Parathyroid adenoma (tissue), 2 donors: ENCODE results near the gene ARHGEF28.

Experiments used
- H2AFZ ChIP-seq: fragments of 300-600 bp; sonication (generic); one replicate; pipeline ENCODE4 v1.7.0; 2017; ENCODE audit warnings: antibody characterized with exemption, mild to moderate bottlenecking
- H3K27ac ChIP-seq: fragments of 300-600 bp; sonication (generic); one replicate; pipeline ENCODE4 v1.7.0; 2017
- H3K27me3 ChIP-seq: fragments of 300-600 bp; sonication (generic); one replicate; pipeline ENCODE4 v1.7.0; 2017; ENCODE audit warnings: low read length; ENCODE audit not compliant: control insufficient read depth, insufficient read depth
- H3K36me3 ChIP-seq: fragments of 300-600 bp; sonication (generic); one replicate; pipeline ENCODE4 v1.7.0; 2017; ENCODE audit warnings: low read length; ENCODE audit not compliant: control insufficient read depth, insufficient read depth
- H3K4me1 ChIP-seq: fragments of 300-600 bp; sonication (generic); one replicate; pipeline ENCODE4 v1.7.0; 2017; ENCODE audit warnings: control low read depth
- H3K4me2 ChIP-seq: fragments of 300-600 bp; sonication (generic); one replicate; pipeline ENCODE4 v1.7.0; 2017; ENCODE audit warnings: low read length
- H3K4me3 ChIP-seq: fragments of 300-600 bp; sonication (generic); one replicate; pipeline ENCODE4 v1.7.0; 2017; ENCODE audit warnings: low read depth, low read length
- H3K79me2 ChIP-seq: fragments of 300-600 bp; sonication (generic); one replicate; pipeline ENCODE4 v1.7.0; 2017; ENCODE audit warnings: control low read depth
- H3K9ac ChIP-seq: fragments of 300-600 bp; sonication (generic); one replicate; pipeline ENCODE4 v1.7.0; 2017; ENCODE audit warnings: mild to moderate bottlenecking
- H3K9me3 ChIP-seq: fragments of 300-600 bp; sonication (generic); one replicate; pipeline ENCODE4 v1.7.0; 2017; ENCODE audit warnings: low read length; ENCODE audit not compliant: control insufficient read depth
- CTCF ChIP-seq: fragments of 300-600 bp; sonication (generic); IDR thresholded peaks from one replicate; pipeline ENCODE4 v1.7.0; 2017; ENCODE audit warnings: antibody characterized with exemption, mild to moderate bottlenecking
- donor health status: primary hyperparathyroidism.

Gene ARHGEF28

GRCh38 chr5:73673161-73673591, 47.2 kb downstream of the ARHGEF28 start:
- H3K36me3 ChIP-seq, result no peaks in the 10 kb centered on the region
- H3K79me2 ChIP-seq, result no peaks in the 10 kb centered on the region
- no peaks in the 10 kb centered on the region for H3K9me3 ChIP-seq
- no peak overlapping the region for H3K27ac ChIP-seq
- no peak overlapping the region for H3K4me2 ChIP-seq
- H2AFZ ChIP-seq, result no peak overlapping the region
- no peaks in the 10 kb centered on the region for H3K4me1 ChIP-seq
- no peak for TF ChIP-seq CTCF
- H3K27me3 ChIP-seq, result no peaks in the 10 kb centered on the region
- H3K4me3 ChIP-seq, result no peak overlapping the region
- H3K9ac ChIP-seq, result no peak overlapping the region

GRCh38 chr5:73674669-73675004, 48.6 kb downstream of the ARHGEF28 start:
- Histone ChIP-seq H3K79me2 (no peaks in the 10 kb centered on the region), H3K4me2 (no peak overlapping the region), H2AFZ (no peak overlapping the region), H3K9ac (no peak overlapping the region), H3K4me1 (no peaks in the 10 kb centered on the region), H3K27me3 (no peaks in the 10 kb centered on the region), H3K9me3 (no peaks in the 10 kb centered on the region), H3K4me3 (no peak overlapping the region), H3K27ac (no peak overlapping the region), H3K36me3 (no peaks in the 10 kb centered on the region)
- no peak for TF ChIP-seq CTCF

GRCh38 chr5:73678322-73678740, 52.3 kb downstream of the ARHGEF28 start:
- H3K79me2 ChIP-seq, result no peaks in the 10 kb centered on the region
- TF ChIP-seq CTCF, result no peak
- no peaks in the 10 kb centered on the region for H3K36me3 ChIP-seq
- H3K27ac ChIP-seq, result no peak overlapping the region
- H3K9me3 ChIP-seq, result no peaks in the 10 kb centered on the region
- no peak overlapping the region for H3K9ac ChIP-seq
- no peaks in the 10 kb centered on the region for H3K4me1 ChIP-seq
- no peak overlapping the region for H3K4me2 ChIP-seq
- no peak overlapping the region for H3K4me3 ChIP-seq
- no peaks in the 10 kb centered on the region for H3K27me3 ChIP-seq
- no peak overlapping the region for H2AFZ ChIP-seq

GRCh38 chr5:73678807-73679206, 52.8 kb downstream of the ARHGEF28 start:
- Histone ChIP-seq H3K27me3 (no peaks in the 10 kb centered on the region), H2AFZ (no peak overlapping the region), H3K4me2 (no peak overlapping the region), H3K36me3 (no peaks in the 10 kb centered on the region), H3K9me3 (no peaks in the 10 kb centered on the region), H3K27ac (no peak overlapping the region), H3K4me3 (no peak overlapping the region), H3K9ac (no peak overlapping the region), H3K79me2 (no peaks in the 10 kb centered on the region), H3K4me1 (no peaks in the 10 kb centered on the region)
- TF ChIP-seq CTCF, result no peak

- no peak overlapping the region for H2AFZ ChIP-seq
- no peaks in the 10 kb centered on the region for H3K36me3 ChIP-seq
- no peak overlapping the region for H3K4me3 ChIP-seq
- no peaks in the 10 kb centered on the region for H3K27me3 ChIP-seq
- H3K4me2 ChIP-seq, result no peak overlapping the region
- no peak for TF ChIP-seq CTCF
- no peaks in the 10 kb centered on the region for H3K4me1 ChIP-seq
- no peak overlapping the region for H3K27ac ChIP-seq
- no peaks in the 10 kb centered on the region for H3K79me2 ChIP-seq
- H3K9me3 ChIP-seq, result no peaks in the 10 kb centered on the region
- no peak overlapping the region for H3K9ac ChIP-seq
These were observed 56.2 kb downstream of the ARHGEF28 start for GRCh38 chr5:73682176-73682575.
